HFFc6 (cell line): ENCODE results near the gene ENOSF1. TPM values are rescaled to one million over a fixed set of nuclear protein-coding genes. Genes with fewer than 3 reads are reported as not detected.

Experiments used
- DNase-seq: peaks from one replicate; pipeline ENCODE4 v3.0.0-alpha.2; 2018
- H3K27ac Mint-ChIP-seq: 2 replicates; pipeline ENCODE4 v1.8.0; 2020; ENCODE audit warnings: mild to moderate bottlenecking, mixed read lengths
- H3K27me3 Mint-ChIP-seq: 2 replicates; pipeline ENCODE4 v1.8.0; 2021; ENCODE audit warnings: mild to moderate bottlenecking, moderate library complexity, mixed read lengths; ENCODE audit not compliant: insufficient read depth
- H3K36me3 Mint-ChIP-seq: 2 replicates; pipeline ENCODE4 v1.8.0; 2021; ENCODE audit warnings: low read depth, mixed read lengths
- H3K4me1 Mint-ChIP-seq: 2 replicates; pipeline ENCODE4 v1.8.0; 2020; ENCODE audit warnings: low read depth, mixed read lengths
- H3K4me3 Mint-ChIP-seq: 2 replicates; pipeline ENCODE4 v1.8.0; 2020; ENCODE audit warnings: mild to moderate bottlenecking, moderate library complexity, mixed read lengths
- H3K9me3 Mint-ChIP-seq: 2 replicates; pipeline ENCODE4 v1.8.0; 2020; ENCODE audit warnings: mild to moderate bottlenecking, mixed read lengths
- CTCF ChIP-seq: fragments of 200-600 bp; sonication (generic); IDR thresholded peaks from 2 replicates; pipeline ENCODE4 v1.5.0; 2021; ENCODE audit warnings: antibody characterized with exemption, mild to moderate bottlenecking
- total RNA-seq, 6 experiments: library from RNA; stranded (reverse); fragmentation: NEBNext Ultra II Directional; extraction: Animal tissue kit (Norgen Biotek cat#: 25700); gene quantifications; 2 replicates in 1 of 6; 3 replicates in 5 of 6; pipeline ENCODE4 v1.2.3, GENCODE V29; 2021

The ENOSF1 gene
- total RNA-seq, 6 experiments from 2014 or later, result 8.3 to 15.7 (median 12.4) TPM

GRCh38 chr18:668260-668659, 44.2 kb downstream of the ENOSF1 start:
- TF ChIP-seq CTCF, result no peak
- H3K4me1 Mint-ChIP-seq, result no peaks in the 10 kb centered on the region
- H3K36me3 Mint-ChIP-seq, result peaks cover 40% of the 10 kb centered on the region
- no peaks in the 10 kb centered on the region for H3K9me3 Mint-ChIP-seq
- no peaks in the 10 kb centered on the region for H3K27me3 Mint-ChIP-seq
- no peak for DNase-seq
- H3K27ac Mint-ChIP-seq, result no peak overlapping the region
- no peak overlapping the region for H3K4me3 Mint-ChIP-seq

- Mint-ChIP-seq H3K36me3 (peaks cover 43% of the 10 kb centered on the region), H3K4me1 (no peaks in the 10 kb centered on the region), H3K27me3 (no peaks in the 10 kb centered on the region), H3K27ac (no peak overlapping the region), H3K9me3 (peaks cover 5% of the 10 kb centered on the region; the same call in 1 of the 2 replicates), H3K4me3 (no peak overlapping the region)
- TF ChIP-seq CTCF, result no peak
- DNase-seq, result no peak
Observed at GRCh38 chr18:666628-667027, 45.8 kb downstream of the ENOSF1 start.

GRCh38 chr18:666177-666576, 46.3 kb downstream of the ENOSF1 start:
- Mint-ChIP-seq H3K9me3 (peaks cover 10% of the 10 kb centered on the region), H3K4me3 (no peak overlapping the region), H3K36me3 (peaks cover 43% of the 10 kb centered on the region), H3K27me3 (no peaks in the 10 kb centered on the region), H3K4me1 (no peaks in the 10 kb centered on the region), H3K27ac (no peak overlapping the region)
- DNase-seq, result no peak
- TF ChIP-seq CTCF, result peak; percentile 58

GRCh38 chr18:662197-662596, 50.2 kb downstream of the ENOSF1 start:
- Mint-ChIP-seq H3K4me1 (peaks cover 17% of the 10 kb centered on the region), H3K27me3 (no peaks in the 10 kb centered on the region; the same call in 1 of the 2 replicates), H3K27ac (no peak overlapping the region), H3K9me3 (peaks cover 11% of the 10 kb centered on the region), H3K36me3 (peaks cover 47% of the 10 kb centered on the region), H3K4me3 (no peak overlapping the region)
- no peak for DNase-seq
- no peak for TF ChIP-seq CTCF

GRCh38 chr18:659597-659996, 52.8 kb downstream of the ENOSF1 start:
- H3K4me1 Mint-ChIP-seq, result peaks cover 17% of the 10 kb centered on the region
- peaks cover 11% of the 10 kb centered on the region for H3K9me3 Mint-ChIP-seq
- peak overlapping the region; percentile 88; the same call in 1 of the 2 replicates for H3K27ac Mint-ChIP-seq
- H3K36me3 Mint-ChIP-seq, result peaks cover 46% of the 10 kb centered on the region
- peak overlapping the region; percentile 96; the same call in 1 of the 2 replicates for H3K4me3 Mint-ChIP-seq
- no peak for DNase-seq
- peaks cover 4% of the 10 kb centered on the region for H3K27me3 Mint-ChIP-seq
- TF ChIP-seq CTCF, result no peak
